Stimulated activated CD8-positive, alpha-beta memory T cell treated with anti-CD3 and anti-CD28 coated beads, Interleukin-7, amount 100 ng/mL, for 4 hours (primary cell): ENCODE measurements around the gene UBE4B.
"Not testable (repeated sequence)": the region's sequence is repeated elsewhere in the genome, so short reads cannot be mapped to it uniquely, and the experiment has no call there.

ENCODE experiments used
- DNase-seq, 2 donors: peaks; one replicate each; pipeline ENCODE4 v3.0.0-alpha.2; 2020; ENCODE audit warnings: low read depth in 2 of 2

Gene UBE4B

GRCh38 chr1:10071640-10072039, 38.9 kb downstream of the UBE4B start:
- DNase-seq, result no peak

GRCh38 chr1:10073371-10073770, 40.6 kb downstream of the UBE4B start:
- not testable (repeated sequence) for DNase-seq

GRCh38 chr1:10074059-10074851, 41.5 kb downstream of the UBE4B start:
- DNase-seq, result peak; percentile 47 to 57

GRCh38 chr1:10074852-10075730, 42.3 kb downstream of the UBE4B start:
- DNase-seq, result no peak

GRCh38 chr1:10075732-10076131, 43.0 kb downstream of the UBE4B start:
- DNase-seq, result no peak

GRCh38 chr1:10078494-10078893, 45.7 kb downstream of the UBE4B start:
- no peak for DNase-seq

GRCh38 chr1:10080523-10080922, 47.8 kb downstream of the UBE4B start:
- no peak for DNase-seq

GRCh38 chr1:10082785-10083479, 50.2 kb downstream of the UBE4B start:
- no peak for DNase-seq

GRCh38 chr1:10084045-10084444, 51.3 kb downstream of the UBE4B start:
- no peak for DNase-seq

- DNase-seq, result no peak
Measured at GRCh38 chr1:10085076-10085475, 52.3 kb downstream of the UBE4B start.

GRCh38 chr1:10087210-10087609, 54.5 kb downstream of the UBE4B start:
- no peak for DNase-seq

GRCh38 chr1:10101929-10102328, 69.2 kb downstream of the UBE4B start:
- no peak for DNase-seq

- DNase-seq, result no peak
Measured at GRCh38 chr1:10103193-10103592, 70.4 kb downstream of the UBE4B start.

GRCh38 chr1:10104834-10105233, 72.1 kb downstream of the UBE4B start:
- DNase-seq, result no peak

GRCh38 chr1:10105484-10105883, 72.7 kb downstream of the UBE4B start:
- no peak for DNase-seq

- no peak for DNase-seq
Measured at GRCh38 chr1:10106241-10106640, 73.5 kb downstream of the UBE4B start.

GRCh38 chr1:10106756-10107475, 74.2 kb downstream of the UBE4B start:
- no peak for DNase-seq

- not testable (repeated sequence) for DNase-seq
Measured at GRCh38 chr1:10107476-10107847, 74.7 kb downstream of the UBE4B start.

GRCh38 chr1:10108134-10108663, 75.4 kb downstream of the UBE4B start:
- no peak for DNase-seq

GRCh38 chr1:10108948-10109708, 76.4 kb downstream of the UBE4B start:
- no peak for DNase-seq

- DNase-seq, result no peak
Measured at GRCh38 chr1:10113501-10113900, 80.7 kb downstream of the UBE4B start.
